GM12872 (cell line): ENCODE data around the gene TWNK.

Experiments used
- CTCF ChIP-seq: IDR thresholded peaks from 3 replicates; pipeline ENCODE4 v1.5.1; 2011; ENCODE audit warnings: low read depth, mild to moderate bottlenecking, low read length, moderate library complexity; ENCODE audit not compliant: insufficient read depth

TWNK gene

GRCh38 chr10:100986952-100987684 is at the start of gene TWNK, which contains the start of gene MRPL43:
Gene TWNK, plus strand, starts transcription at chr10:100987543. Its CDS starts 668 bp downstream, at chr10:100988211.
Gene MRPL43, minus strand, starts transcription at chr10:100987497. Its CDS starts 54 bp downstream, at chr10:100987443.
- no peak for TF ChIP-seq CTCF

- TF ChIP-seq CTCF, result no peak
These were observed 47.5 kb upstream of the TWNK start for GRCh38 chr10:100939763-100940344.

- no peak for TF ChIP-seq CTCF
These were observed 45.1 kb upstream of the TWNK start for GRCh38 chr10:100942229-100942628.

- TF ChIP-seq CTCF, result no peak
These were observed 43.8 kb upstream of the TWNK start for GRCh38 chr10:100943508-100943907.

GRCh38 chr10:100945754-100946153 is 41.6 kb upstream of the TWNK start:
- TF ChIP-seq CTCF, result no peak

GRCh38 chr10:100948916-100949315 is 38.4 kb upstream of the TWNK start:
- no peak for TF ChIP-seq CTCF

GRCh38 chr10:100960251-100960650 is 27.1 kb upstream of the TWNK start:
- no peak for TF ChIP-seq CTCF
